Measurements from ENCODE around the gene TBX6. TPM values are rescaled to one million over a fixed set of nuclear protein-coding genes. Genes with fewer than 3 reads are reported as not detected.

TBX6 gene
- total RNA-seq, 1 experiment from 2014 or later = 1.4 TPM

GRCh38 chr16:30052671-30053372 lies 38.9 kb downstream of the TBX6 start:
- peak overlapping the region; percentile 72 for H3K27ac ChIP-seq (ENCODE audit: low read depth, low read length)
- peak; percentile 79 for ATAC-seq
- no peaks in the 10 kb centered on the region for H3K9me2 ChIP-seq (ENCODE audit: insufficient read depth)
- RAD21 ChIA-PET (ENCODE audit: low non-redundant PET in 1 of 2, low total read pairs in 2 of 2, uncharacterized antibody in 2 of 2, unreplicated experiment in 2 of 2) = no interaction called here
- TF ChIP-seq CBX3 (IDR thresholded peaks at IDR 0.05; ENCODE audit: low read depth) (peak; percentile 98), YY1 (IDR thresholded peaks at IDR 0.05; ENCODE audit: extremely low read depth, insufficient replicate concordance, low read depth, low read length) (no peak), ATF3 (IDR thresholded peaks at IDR 0.05) (no peak), ZFX (IDR thresholded peaks at IDR 0.05) (peak; percentile 40; the same call in 1 of the 2 replicates), POLR2AphosphoS5 (IDR thresholded peaks at IDR 0.05; ENCODE audit: low read depth, low read length) (peak; percentile 51), EZH2 (IDR thresholded peaks at IDR 0.05) (no peak), ELF1 (IDR thresholded peaks at IDR 0.05; ENCODE audit: borderline replicate concordance, low read depth) (no peak; the same call in 1 of the 2 replicates), FOSL1 (IDR thresholded peaks at IDR 0.05; ENCODE audit: low read depth) (no peak), CTCF (IDR thresholded peaks at IDR 0.05 in 2 of 3, conservative IDR thresholded peaks at IDR 0.05 in 1 of 3; ENCODE audit: borderline replicate concordance in 1 of 3, insufficient read depth in 1 of 3, low read depth in 2 of 3, low read length in 2 of 3) (no peak), MAX (IDR thresholded peaks at IDR 0.05) (peak; percentile 100), ZBTB33 (IDR thresholded peaks at IDR 0.05; ENCODE audit: extremely low read depth, insufficient replicate concordance, low read length) (peak; percentile 73), EGR1 (IDR thresholded peaks at IDR 0.05; ENCODE audit: low read depth) (0 out of 2 replicates have a peak, but pooled peaks have one; percentile 19), EZH2phosphoT487 (IDR thresholded peaks at IDR 0.05; ENCODE audit: borderline replicate concordance) (no peak), SIN3A (IDR thresholded peaks at IDR 0.05; ENCODE audit: low read depth) (peak; percentile 98), RAD21 (IDR thresholded peaks at IDR 0.05; ENCODE audit: low read depth) (no peak), SP1 (IDR thresholded peaks at IDR 0.05; ENCODE audit: low read depth) (peak; percentile 79)
- POLR2A ChIA-PET = interaction anchor here (1.8 kb wide), 1 partner anchor 12 kb away, joined by 13 read pairs; the partner anchor contains the start of gene ALDOA
- H4K20me1 ChIP-seq (ENCODE audit: insufficient read depth) = no peaks in the 10 kb centered on the region
- peak overlapping the region; percentile 95 for H2AFZ ChIP-seq (ENCODE audit: low read depth, low read length, poor library complexity, severe bottlenecking)
- CTCF ChIA-PET = interaction anchor here (0.5 to 1.2 kb wide), 3 partner anchors 21 to 40 kb away, joined by 3 to 4 read pairs (median 4); no protein-coding TSS in a partner anchor
- intact Hi-C loops (cut with micrococcal nuclease) = no loop called here
- no peaks in the 10 kb centered on the region for H3K9me3 ChIP-seq (ENCODE audit: control insufficient read depth in 1 of 2, insufficient read depth in 1 of 2, low read depth in 1 of 2, low read length in 2 of 2)
- peak overlapping the region; percentile 81 to 93 for H3K4me3 ChIP-seq (replicated peaks in 1 of 2; ENCODE audit: low read depth in 1 of 2, low read length in 2 of 2)
- H3K4me1 ChIP-seq (ENCODE audit: control insufficient read depth in 1 of 2, insufficient read depth in 2 of 2, low read length in 2 of 2) = peaks cover 8 to 41% of the 10 kb centered on the region in 2 experiments; a peak in 3 of 4 replicates
- peak; percentile 85 for DNase-seq (ENCODE audit: low read depth, low spot score)
- H3K4me2 ChIP-seq (ENCODE audit: low read length) = peak overlapping the region; percentile 100
- peaks cover 7% of the 10 kb centered on the region for H3K79me2 ChIP-seq (ENCODE audit: insufficient read depth, low read length)
- peak overlapping the region; percentile 82 for H3K9ac ChIP-seq (ENCODE audit: low read length)
- H3K36me3 ChIP-seq (ENCODE audit: control insufficient read depth in 1 of 2, insufficient read depth in 2 of 2, low read length in 2 of 2) = no peaks in the 10 kb centered on the region
- no peaks in the 10 kb centered on the region for H3K27me3 ChIP-seq (ENCODE audit: insufficient read depth, low read length)
- BruUV-seq (replicated peaks) = no TSS peak

Data from HCT116 (cell line).